Measurements from ENCODE around the gene COL11A2.

DNA sequence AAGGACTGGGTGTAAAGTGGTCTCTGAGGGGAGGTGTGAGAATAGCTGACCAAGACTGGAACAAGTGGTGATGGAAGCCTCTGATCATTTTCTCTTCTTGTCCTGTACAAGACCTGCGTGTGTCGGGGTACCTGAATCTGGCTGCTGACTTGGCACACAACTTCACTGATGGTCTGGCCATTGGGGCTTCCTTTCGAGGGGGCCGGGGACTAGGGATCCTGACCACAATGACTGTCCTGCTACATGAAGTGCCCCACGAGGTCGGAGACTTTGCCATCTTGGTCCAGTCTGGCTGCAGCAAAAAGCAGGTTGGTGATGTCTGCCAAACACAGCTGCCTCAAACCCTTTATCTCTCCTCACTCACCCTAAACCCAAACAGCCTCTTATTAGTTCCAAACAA, 10.5 kb upstream of the COL11A2 start:
- TF ChIP-seq ZNF160 (CRISPR knock-in tag; IDR thresholded peaks at IDR 0.05) = no peak
- no peak for TF ChIP-seq CREM (IDR thresholded peaks at IDR 0.05)
- TF ChIP-seq CREM (CRISPR knock-in tag; IDR thresholded peaks at IDR 0.05) = no peak
- TF ChIP-seq SIX4 (CRISPR knock-in tag; IDR thresholded peaks at IDR 0.05) = no peak
- TF ChIP-seq BHLHE40 (IDR thresholded peaks at IDR 0.05; ENCODE audit: low read length) = no peak
- no peak for TF ChIP-seq TAF15 (IDR thresholded peaks at IDR 0.05; ENCODE audit: low read depth, low read length, poor library complexity, severe bottlenecking)
